ENCODE measurements around the gene ARAP2.

ARAP2 gene

DNA sequence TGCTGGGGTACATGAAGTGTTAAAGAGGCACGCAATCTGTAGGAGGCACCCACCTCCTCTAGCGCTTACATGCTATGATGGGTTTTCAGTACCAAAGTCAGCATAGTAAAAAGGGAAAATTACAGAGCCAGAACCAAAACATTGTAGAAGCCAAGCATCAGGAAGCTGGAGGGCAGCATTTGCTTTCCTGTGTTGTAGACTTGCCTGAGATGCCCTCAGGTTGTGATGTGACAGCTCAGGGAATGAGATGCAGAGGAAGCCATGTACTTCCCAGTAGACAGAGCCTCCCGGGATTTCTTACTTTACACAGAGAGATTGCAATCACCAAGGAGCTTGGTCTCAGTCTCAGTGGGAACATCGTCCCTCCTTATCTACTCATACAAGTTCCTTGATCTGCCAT, 161.5 kb downstream of the ARAP2 start:
- DNase-seq (ENCODE audit: low read depth), result no peak
- no peak overlapping the region for H3K4me3 ChIP-seq (ENCODE audit: control insufficient read depth, low read depth, low read length)
- TF ChIP-seq, protein P1, sequence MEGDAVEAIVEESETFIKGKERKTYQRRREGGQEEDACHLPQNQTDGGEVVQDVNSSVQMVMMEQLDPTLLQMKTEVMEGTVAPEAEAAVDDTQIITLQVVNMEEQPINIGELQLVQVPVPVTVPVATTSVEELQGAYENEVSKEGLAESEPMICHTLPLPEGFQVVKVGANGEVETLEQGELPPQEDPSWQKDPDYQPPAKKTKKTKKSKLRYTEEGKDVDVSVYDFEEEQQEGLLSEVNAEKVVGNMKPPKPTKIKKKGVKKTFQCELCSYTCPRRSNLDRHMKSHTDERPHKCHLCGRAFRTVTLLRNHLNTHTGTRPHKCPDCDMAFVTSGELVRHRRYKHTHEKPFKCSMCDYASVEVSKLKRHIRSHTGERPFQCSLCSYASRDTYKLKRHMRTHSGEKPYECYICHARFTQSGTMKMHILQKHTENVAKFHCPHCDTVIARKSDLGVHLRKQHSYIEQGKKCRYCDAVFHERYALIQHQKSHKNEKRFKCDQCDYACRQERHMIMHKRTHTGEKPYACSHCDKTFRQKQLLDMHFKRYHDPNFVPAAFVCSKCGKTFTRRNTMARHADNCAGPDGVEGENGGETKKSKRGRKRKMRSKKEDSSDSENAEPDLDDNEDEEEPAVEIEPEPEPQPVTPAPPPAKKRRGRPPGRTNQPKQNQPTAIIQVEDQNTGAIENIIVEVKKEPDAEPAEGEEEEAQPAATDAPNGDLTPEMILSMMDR (IDR thresholded peaks at IDR 0.05; ENCODE audit: control insufficient read depth, insufficient read depth, low read depth, low read length, missing control alignments), result no peak

GRCh38 chr4:36081185-36081584, 163.1 kb downstream of the ARAP2 start:
- no peak overlapping the region for H3K4me3 ChIP-seq (ENCODE audit: control insufficient read depth, low read depth, low read length)
- no peak for DNase-seq (ENCODE audit: low read depth)
- TF ChIP-seq, protein P1 (IDR thresholded peaks at IDR 0.05; ENCODE audit: control insufficient read depth, insufficient read depth, low read depth, low read length, missing control alignments), result no peak

DNA sequence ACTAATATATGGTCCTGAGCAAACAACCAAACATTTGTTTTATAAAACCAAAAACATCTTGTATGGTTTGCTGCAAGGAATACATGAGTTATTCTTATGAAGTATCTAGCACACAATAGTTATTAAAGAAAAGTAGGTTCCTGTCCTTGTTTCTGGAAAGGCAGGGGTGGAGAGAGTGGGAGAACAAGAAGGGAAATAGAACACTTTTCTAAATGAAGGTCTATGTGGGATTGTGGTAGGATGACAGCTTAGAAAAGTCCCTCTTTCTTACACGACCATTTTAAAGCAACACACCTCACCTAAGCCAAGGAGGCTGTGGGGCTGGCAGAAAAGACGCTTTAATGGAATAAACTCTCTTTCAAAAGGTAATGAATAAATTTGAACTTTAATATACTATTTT, 164.6 kb downstream of the ARAP2 start:
- no peak overlapping the region for H3K4me3 ChIP-seq (ENCODE audit: control insufficient read depth, low read depth, low read length)
- TF ChIP-seq, protein P1 (IDR thresholded peaks at IDR 0.05; ENCODE audit: control insufficient read depth, insufficient read depth, low read depth, low read length, missing control alignments), result no peak
- DNase-seq (ENCODE audit: low read depth), result no peak

DNA sequence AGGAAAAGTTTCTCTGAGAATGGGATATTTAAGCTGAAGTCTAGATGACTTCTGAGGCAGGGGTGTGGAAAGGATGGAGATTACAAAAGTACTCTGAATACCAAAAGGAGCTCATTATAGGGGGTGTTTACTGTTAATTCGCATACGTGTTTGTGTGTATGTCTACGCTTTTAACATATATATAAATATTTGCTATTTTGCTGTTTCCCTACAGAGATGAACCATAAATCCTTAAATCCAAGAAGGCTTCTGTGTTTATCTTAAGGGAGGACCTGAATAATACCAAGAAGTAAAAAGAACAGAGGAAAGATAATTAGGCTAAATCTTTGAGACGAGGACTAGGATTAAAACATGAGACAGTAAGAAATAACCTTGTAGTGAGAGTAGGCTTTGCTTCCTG, 166.0 kb downstream of the ARAP2 start:
- no peak overlapping the region for H3K4me3 ChIP-seq (ENCODE audit: control insufficient read depth, low read depth, low read length)
- TF ChIP-seq, protein P1 (IDR thresholded peaks at IDR 0.05; ENCODE audit: control insufficient read depth, insufficient read depth, low read depth, low read length, missing control alignments), result no peak
- no peak for DNase-seq (ENCODE audit: low read depth)

DNA sequence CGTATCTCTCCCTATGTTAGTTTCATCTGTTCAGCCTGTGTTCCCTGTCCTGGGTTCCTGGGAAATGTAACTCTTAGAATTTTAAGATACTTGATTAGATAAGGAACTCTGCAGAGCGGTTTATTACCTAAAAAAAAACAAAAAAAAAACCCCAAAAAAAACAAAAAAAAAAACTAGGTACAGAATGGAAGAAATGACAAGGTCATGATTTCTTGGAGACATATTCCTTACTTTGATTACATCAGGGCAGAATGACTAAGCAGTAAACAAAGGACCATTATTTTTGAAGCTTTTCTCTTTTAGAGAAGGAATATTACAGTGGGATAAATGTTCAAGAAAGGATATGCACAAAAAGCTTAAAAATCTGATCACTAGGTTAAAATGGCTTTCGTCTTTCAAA, 171.8 kb downstream of the ARAP2 start:
- TF ChIP-seq, protein P1 (IDR thresholded peaks at IDR 0.05; ENCODE audit: control insufficient read depth, insufficient read depth, low read depth, low read length, missing control alignments), result no peak
- H3K4me3 ChIP-seq (ENCODE audit: control insufficient read depth, low read depth, low read length), result no peak overlapping the region
- DNase-seq (ENCODE audit: low read depth), result no peak

DNA sequence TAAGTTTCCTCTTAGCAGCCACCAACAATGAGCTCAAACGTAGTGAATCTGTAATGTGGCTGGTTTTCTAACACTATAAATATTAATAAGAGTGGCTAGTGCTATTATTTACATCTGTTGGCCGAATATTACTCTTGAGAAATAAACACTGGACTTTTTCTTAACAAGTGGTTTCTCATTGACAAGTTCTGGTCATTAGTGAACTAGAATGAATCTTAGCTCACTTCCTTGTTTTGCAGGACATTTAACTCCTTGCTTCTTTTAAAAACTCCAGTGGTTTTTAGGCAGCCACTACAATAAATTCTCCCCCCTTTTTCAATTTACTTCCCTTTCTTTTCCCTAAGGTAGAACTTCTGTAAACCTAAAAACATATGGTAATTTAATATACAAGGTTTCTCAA, 177.2 kb downstream of the ARAP2 start:
- no peak for DNase-seq (ENCODE audit: low read depth)
- H3K4me3 ChIP-seq (ENCODE audit: control insufficient read depth, low read depth, low read length), result no peak overlapping the region
- TF ChIP-seq, protein P1 (IDR thresholded peaks at IDR 0.05; ENCODE audit: control insufficient read depth, insufficient read depth, low read depth, low read length, missing control alignments), result no peak

DNA sequence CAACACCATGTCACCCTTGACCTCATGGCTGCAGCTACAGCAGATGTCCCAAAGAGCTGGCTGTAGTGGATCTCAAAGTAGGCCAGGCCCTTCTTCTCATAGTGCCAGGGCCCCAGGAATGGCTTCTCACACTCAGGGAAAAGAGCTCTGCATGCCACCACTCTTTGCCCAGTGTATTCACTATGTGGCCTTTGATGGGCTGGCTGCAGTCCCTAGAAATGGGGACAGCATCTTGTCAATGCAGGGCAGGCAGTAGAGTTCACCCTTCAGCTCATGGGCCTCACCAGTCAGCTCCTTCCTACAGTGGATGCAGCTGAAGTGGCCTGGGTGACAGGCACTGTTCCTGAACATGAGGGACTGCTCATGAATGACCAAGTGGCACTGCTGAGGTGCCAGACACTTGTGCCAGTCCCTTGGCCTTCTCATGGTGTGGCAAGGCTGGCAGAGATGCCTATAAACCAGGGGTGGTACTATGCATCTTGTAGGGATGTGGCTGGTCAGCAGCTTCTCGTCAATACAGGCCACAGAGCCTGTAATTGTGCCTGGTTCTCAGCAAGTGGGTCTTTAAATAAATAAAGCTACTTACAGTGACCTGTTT, 178.9 kb downstream of the ARAP2 start:
- DNase-seq (ENCODE audit: low read depth), result no peak
- TF ChIP-seq, protein P1 (IDR thresholded peaks at IDR 0.05; ENCODE audit: control insufficient read depth, insufficient read depth, low read depth, low read length, missing control alignments), result no peak
- H3K4me3 ChIP-seq (ENCODE audit: control insufficient read depth, low read depth, low read length), result no peak overlapping the region
